Panc1 (cell line): ENCODE data around the gene KRTAP10-6. TPM values are rescaled to one million over a fixed set of nuclear protein-coding genes. Genes with fewer than 3 reads are reported as not detected.

Experiments used
- ATAC-seq: fragments of 200-7000 bp; cut with Tn5 transposase; 2 replicates; pipeline ENCODE4 v1.9.1; 2020; ENCODE audit warnings: mild to moderate bottlenecking, moderate library complexity
- BruUV-seq: library from RNA; stranded (reverse); fragments of 400-500 nt; replicated peaks from 2 replicates; lab custom pipeline; 2021; lab: Mats Ljungman, UMichigan
- CTCF ChIA-PET: fragments of 300-600 bp; sonication (Branson Sonifier 250); formaldehyde crosslinking; loops from one replicate; lab custom pipeline; 2022; ENCODE audit warnings: antibody characterized with exemption; lab: Charles Lee
- POLR2A ChIA-PET: fragments of 300-600 bp; sonication (Branson Sonifier 250); formaldehyde crosslinking; loops from one replicate; lab custom pipeline; 2022; ENCODE audit warnings: antibody characterized with exemption; lab: Charles Lee
- DNase-seq: peaks from one replicate; pipeline ENCODE4 v3.0.0-alpha.2; 2010; ENCODE audit warnings: low read depth, low spot score
- H3K27ac ChIP-seq: 2 replicates; pipeline ENCODE4 v1.5.1; 2011; ENCODE audit warnings: mild to moderate bottlenecking, low read length, inconsistent platforms
- H3K27me3 ChIP-seq: fragments of 200-500 bp; sonication (Bioruptor generic); 2 replicates; pipeline ENCODE4 v1.6.0; 2014; ENCODE audit warnings: low read length, inconsistent platforms; ENCODE audit not compliant: control insufficient read depth, insufficient read depth
- H3K36me3 ChIP-seq: fragments of 200-500 bp; sonication (Bioruptor generic); 2 replicates; pipeline ENCODE4 v1.5.1; 2014; ENCODE audit warnings: inconsistent platforms, mild to moderate bottlenecking, low read length, moderate library complexity; ENCODE audit not compliant: control insufficient read depth, insufficient read depth
- H3K4me1 ChIP-seq: 2 replicates; pipeline ENCODE4 v1.5.1; 2011; ENCODE audit warnings: inconsistent platforms, mild to moderate bottlenecking, low read length, moderate library complexity; ENCODE audit not compliant: control insufficient read depth, insufficient read depth
- H3K4me3 ChIP-seq, 2 experiments: 2 replicates each; pipeline ENCODE4 v1.5.1; 2011 to 2012; ENCODE audit warnings: low read depth in 2 of 2, low read length in 2 of 2, mild to moderate bottlenecking in 2 of 2, inconsistent platforms in 1 of 2, moderate library complexity in 1 of 2
- H3K9me3 ChIP-seq: fragments of 200-500 bp; sonication (Bioruptor generic); 2 replicates; pipeline ENCODE4 v1.5.1; 2014; ENCODE audit warnings: low read depth, mild to moderate bottlenecking, inconsistent platforms, low read length, moderate library complexity; ENCODE audit not compliant: control insufficient read depth, insufficient read depth
- POLR2AphosphoS5 ChIP-seq: IDR thresholded peaks from 2 replicates; pipeline ENCODE4 v1.6.1; 2012; ENCODE audit warnings: mild to moderate bottlenecking, low read depth, low read length, moderate library complexity
- SIN3A ChIP-seq: IDR thresholded peaks from 2 replicates; pipeline ENCODE4 v1.6.1; 2012; ENCODE audit warnings: low read depth, mild to moderate bottlenecking, low read length, moderate library complexity, borderline replicate concordance; ENCODE audit not compliant: insufficient read depth
- TCF7L2 ChIP-seq: IDR thresholded peaks from 2 replicates; pipeline ENCODE4 v1.6.1; 2011; ENCODE audit warnings: mild to moderate bottlenecking, low read depth, low read length, inconsistent platforms
- in situ Hi-C: cut with HindIII; loops from 2 replicates; pipeline ENCODE4 v1.10.0; 2016; ENCODE audit warnings: low sequenced_read_pairs, low pct_unique_long_range_greater_than_20kb
- intact Hi-C: fragments of 100-400 bp; cut with micrococcal nuclease; formaldehyde crosslinking; loops from one replicate; pipeline ENCODE4 v1.10.0; 2022; ENCODE audit not compliant: unreplicated experiment
- total RNA-seq: library from RNA; stranded (reverse); gene quantifications from one replicate; pipeline ENCODE4 v1.2.1, GENCODE V29; 2021; ENCODE audit not compliant: unreplicated experiment
- TF ChIP-seq, protein P1 (sequence below): fragments of 450-650 bp; IDR thresholded peaks from 2 replicates; pipeline ENCODE4 v1.5.1; 2017; ENCODE audit warnings: mild to moderate bottlenecking
- TF ChIP-seq, protein P2 (sequence below), 2 experiments: IDR thresholded peaks; 2 replicates each; pipeline ENCODE4 v1.6.1; 2011 to 2012; ENCODE audit warnings: low read depth in 2 of 2, control low read depth in 1 of 2, low read length in 1 of 2, mild to moderate bottlenecking in 1 of 2, moderate library complexity in 1 of 2; ENCODE audit not compliant: insufficient read depth in 1 of 2

KRTAP10-6 gene
- total RNA-seq, 1 experiment from 2014 or later: not detected

DNA sequence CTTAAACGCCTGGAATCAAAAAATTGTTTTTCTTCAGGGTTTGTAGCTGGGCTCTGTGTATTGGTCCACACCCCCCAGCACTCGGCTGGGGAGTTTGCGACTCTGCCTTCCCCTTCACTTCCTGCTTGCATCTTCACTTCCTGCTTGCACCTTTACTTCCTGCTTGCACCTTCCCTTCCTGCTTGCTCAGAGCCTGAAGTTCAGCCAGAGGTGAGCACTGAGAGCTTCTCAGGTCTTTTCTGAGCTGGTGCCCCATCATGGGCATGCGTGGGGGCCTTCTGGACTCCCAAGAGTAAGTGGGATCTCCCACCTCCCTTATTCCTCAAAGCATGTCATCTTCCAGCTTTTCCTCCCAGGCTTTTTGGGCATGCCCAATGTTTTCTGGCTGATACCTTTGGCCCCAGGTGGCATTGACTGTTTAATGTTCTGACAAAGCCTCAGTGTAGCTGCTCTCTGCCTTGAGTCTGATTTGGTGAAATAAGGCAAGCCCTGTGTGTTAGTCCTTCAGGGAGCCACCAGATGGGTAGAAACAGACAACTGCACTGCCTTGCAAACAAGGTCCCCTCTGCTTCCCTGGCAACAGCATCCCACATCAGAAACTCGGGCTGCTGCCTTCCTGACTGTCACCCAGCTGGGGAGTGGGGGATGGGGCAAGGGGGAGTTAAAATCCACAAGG, 44.5 kb downstream of the KRTAP10-6 start:
- Histone ChIP-seq H3K9me3 (peaks cover 6% of the 10 kb centered on the region; the same call in 1 of the 2 replicates), H3K27me3 (no peaks in the 10 kb centered on the region), H3K4me3 (no peak overlapping the region), H3K4me1 (no peaks in the 10 kb centered on the region), H3K27ac (no peak overlapping the region), H3K36me3 (no peaks in the 10 kb centered on the region)
- TF ChIP-seq, protein P1, sequence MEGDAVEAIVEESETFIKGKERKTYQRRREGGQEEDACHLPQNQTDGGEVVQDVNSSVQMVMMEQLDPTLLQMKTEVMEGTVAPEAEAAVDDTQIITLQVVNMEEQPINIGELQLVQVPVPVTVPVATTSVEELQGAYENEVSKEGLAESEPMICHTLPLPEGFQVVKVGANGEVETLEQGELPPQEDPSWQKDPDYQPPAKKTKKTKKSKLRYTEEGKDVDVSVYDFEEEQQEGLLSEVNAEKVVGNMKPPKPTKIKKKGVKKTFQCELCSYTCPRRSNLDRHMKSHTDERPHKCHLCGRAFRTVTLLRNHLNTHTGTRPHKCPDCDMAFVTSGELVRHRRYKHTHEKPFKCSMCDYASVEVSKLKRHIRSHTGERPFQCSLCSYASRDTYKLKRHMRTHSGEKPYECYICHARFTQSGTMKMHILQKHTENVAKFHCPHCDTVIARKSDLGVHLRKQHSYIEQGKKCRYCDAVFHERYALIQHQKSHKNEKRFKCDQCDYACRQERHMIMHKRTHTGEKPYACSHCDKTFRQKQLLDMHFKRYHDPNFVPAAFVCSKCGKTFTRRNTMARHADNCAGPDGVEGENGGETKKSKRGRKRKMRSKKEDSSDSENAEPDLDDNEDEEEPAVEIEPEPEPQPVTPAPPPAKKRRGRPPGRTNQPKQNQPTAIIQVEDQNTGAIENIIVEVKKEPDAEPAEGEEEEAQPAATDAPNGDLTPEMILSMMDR: no peak
- TF ChIP-seq SIN3A (no peak), POLR2AphosphoS5 (no peak), TCF7L2 (no peak)
- TF ChIP-seq, protein P2, sequence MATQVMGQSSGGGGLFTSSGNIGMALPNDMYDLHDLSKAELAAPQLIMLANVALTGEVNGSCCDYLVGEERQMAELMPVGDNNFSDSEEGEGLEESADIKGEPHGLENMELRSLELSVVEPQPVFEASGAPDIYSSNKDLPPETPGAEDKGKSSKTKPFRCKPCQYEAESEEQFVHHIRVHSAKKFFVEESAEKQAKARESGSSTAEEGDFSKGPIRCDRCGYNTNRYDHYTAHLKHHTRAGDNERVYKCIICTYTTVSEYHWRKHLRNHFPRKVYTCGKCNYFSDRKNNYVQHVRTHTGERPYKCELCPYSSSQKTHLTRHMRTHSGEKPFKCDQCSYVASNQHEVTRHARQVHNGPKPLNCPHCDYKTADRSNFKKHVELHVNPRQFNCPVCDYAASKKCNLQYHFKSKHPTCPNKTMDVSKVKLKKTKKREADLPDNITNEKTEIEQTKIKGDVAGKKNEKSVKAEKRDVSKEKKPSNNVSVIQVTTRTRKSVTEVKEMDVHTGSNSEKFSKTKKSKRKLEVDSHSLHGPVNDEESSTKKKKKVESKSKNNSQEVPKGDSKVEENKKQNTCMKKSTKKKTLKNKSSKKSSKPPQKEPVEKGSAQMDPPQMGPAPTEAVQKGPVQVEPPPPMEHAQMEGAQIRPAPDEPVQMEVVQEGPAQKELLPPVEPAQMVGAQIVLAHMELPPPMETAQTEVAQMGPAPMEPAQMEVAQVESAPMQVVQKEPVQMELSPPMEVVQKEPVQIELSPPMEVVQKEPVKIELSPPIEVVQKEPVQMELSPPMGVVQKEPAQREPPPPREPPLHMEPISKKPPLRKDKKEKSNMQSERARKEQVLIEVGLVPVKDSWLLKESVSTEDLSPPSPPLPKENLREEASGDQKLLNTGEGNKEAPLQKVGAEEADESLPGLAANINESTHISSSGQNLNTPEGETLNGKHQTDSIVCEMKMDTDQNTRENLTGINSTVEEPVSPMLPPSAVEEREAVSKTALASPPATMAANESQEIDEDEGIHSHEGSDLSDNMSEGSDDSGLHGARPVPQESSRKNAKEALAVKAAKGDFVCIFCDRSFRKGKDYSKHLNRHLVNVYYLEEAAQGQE (IDR thresholded peaks at IDR 0.05; ENCODE audit: insufficient read depth in 1 of 2, low read depth in 2 of 2, low read length in 1 of 2): no peak
- no peak for ATAC-seq
- intact Hi-C loops (no loop called here), in situ Hi-C loops (no loop called here)
- DNase-seq: no peak
- CTCF ChIA-PET: no interaction called here
- POLR2A ChIA-PET: interaction anchor here (0.6 kb wide), 1 partner anchor 177 kb away, joined by 6 read pairs; no protein-coding TSS in a partner anchor
- no TSS peak for BruUV-seq

DNA sequence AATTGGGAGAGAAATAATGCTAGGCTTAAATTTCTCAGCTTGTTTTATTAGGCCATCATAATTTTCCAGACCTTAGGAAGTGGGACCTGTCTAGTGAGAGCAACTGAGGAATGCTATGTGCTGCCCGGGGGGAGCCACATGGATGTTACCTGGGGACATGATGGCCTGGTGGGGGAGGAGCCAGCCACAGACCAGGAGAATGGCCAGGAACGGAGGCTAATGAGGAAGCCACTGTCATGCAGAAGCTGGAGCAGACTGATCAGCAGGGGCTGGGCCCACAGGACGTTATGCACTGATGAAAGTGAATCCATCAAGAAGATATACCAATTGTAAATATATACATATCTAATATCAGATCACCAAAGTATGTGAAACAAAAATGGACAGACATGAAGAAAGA, 47.7 kb downstream of the KRTAP10-6 start:
- TF ChIP-seq, protein P1: no peak
- TF ChIP-seq, protein P2 (IDR thresholded peaks at IDR 0.05; ENCODE audit: insufficient read depth in 1 of 2, low read depth in 2 of 2, low read length in 1 of 2): no peak
- TF ChIP-seq TCF7L2: no peak
- no peak for TF ChIP-seq POLR2AphosphoS5
- no peak for TF ChIP-seq SIN3A
- BruUV-seq: no TSS peak
- intact Hi-C loops (no loop called here), in situ Hi-C loops (no loop called here)
- CTCF ChIA-PET: no interaction called here
- Histone ChIP-seq H3K4me3 (no peak overlapping the region), H3K27me3 (no peaks in the 10 kb centered on the region), H3K9me3 (peaks cover 12% of the 10 kb centered on the region; the same call in 1 of the 2 replicates), H3K27ac (no peak overlapping the region), H3K36me3 (no peaks in the 10 kb centered on the region), H3K4me1 (no peaks in the 10 kb centered on the region)
- POLR2A ChIA-PET: no interaction called here
- DNase-seq (no peak), ATAC-seq (no peak)
